WTC11 (cell line): ENCODE measurements around the gene PBX3. TPM values are rescaled to one million over a fixed set of nuclear protein-coding genes. Genes with fewer than 3 reads are reported as not detected.

Experiments
- ATAC-seq: fragments of 200-7000 bp; cut with Tn5 transposase; 2 replicates; pipeline ENCODE4 v1.10.0; 2021; ENCODE audit warnings: mild to moderate bottlenecking, moderate library complexity
- CTCF ChIA-PET: fragments of 300-600 bp; sonication (Branson Sonifier 250); formaldehyde crosslinking; loops from one replicate; lab custom pipeline; 2021; ENCODE audit warnings: antibody characterized with exemption; lab: Charles Lee
- POLR2A ChIA-PET: fragments of 350-600 bp; sonication (Branson Sonifier 250); formaldehyde crosslinking; loops from one replicate; lab custom pipeline; 2021; ENCODE audit warnings: antibody characterized with exemption; lab: Charles Lee
- DNase-seq: peaks from one replicate; pipeline ENCODE4 v3.0.0; 2021; ENCODE audit warnings: low spot score
- H3K27ac Mint-ChIP-seq: 2 replicates; pipeline ENCODE4 v1.8.0; 2021; ENCODE audit warnings: mixed read lengths
- H3K27me3 Mint-ChIP-seq: 2 replicates; pipeline ENCODE4 v1.8.0; 2021; ENCODE audit warnings: low read depth, mild to moderate bottlenecking, moderate library complexity, mixed read lengths
- H3K36me3 Mint-ChIP-seq: 2 replicates; pipeline ENCODE4 v1.8.0; 2021; ENCODE audit warnings: mixed read lengths
- H3K4me1 Mint-ChIP-seq: 2 replicates; pipeline ENCODE4 v1.8.0; 2022; ENCODE audit warnings: mixed read lengths
- H3K4me3 Mint-ChIP-seq: 2 replicates; pipeline ENCODE4 v1.8.0; 2021; ENCODE audit warnings: mild to moderate bottlenecking, moderate library complexity, mixed read lengths
- H3K9me3 Mint-ChIP-seq: 2 replicates; pipeline ENCODE4 v1.8.0; 2021; ENCODE audit warnings: mixed read lengths
- AR ChIP-seq: fragments of 250-450 bp; sonication (Bioruptor Pico); IDR thresholded peaks from 2 replicates; pipeline ENCODE4 v1.9.0; 2021; ENCODE audit warnings: mild to moderate bottlenecking
- ATF2 ChIP-seq: sonication (generic); formaldehyde crosslinking; IDR thresholded peaks from 2 replicates; pipeline ENCODE4 v1.8.1; 2022; ENCODE audit warnings: low read depth, missing genetic modification reagents, borderline replicate concordance
- ATF6 ChIP-seq: sonication (generic); formaldehyde crosslinking; IDR thresholded peaks from 2 replicates; pipeline ENCODE4 v1.8.1; 2023; ENCODE audit warnings: mild to moderate bottlenecking, missing genetic modification reagents
- CBFB ChIP-seq: sonication (generic); formaldehyde crosslinking; IDR thresholded peaks from 2 replicates; pipeline ENCODE4 v1.8.1; 2022; ENCODE audit warnings: mild to moderate bottlenecking, low read depth, missing genetic modification reagents
- CREB1 ChIP-seq: sonication (generic); formaldehyde crosslinking; IDR thresholded peaks from 2 replicates; pipeline ENCODE4 v1.8.0; 2023; ENCODE audit warnings: mild to moderate bottlenecking, missing genetic modification reagents
- E2F1 ChIP-seq: sonication (generic); formaldehyde crosslinking; IDR thresholded peaks from 2 replicates; pipeline ENCODE4 v1.8.0; 2022; ENCODE audit warnings: mild to moderate bottlenecking, missing genetic modification reagents
- EMX1 ChIP-seq: fragments of 250-450 bp; sonication (Bioruptor Pico); IDR thresholded peaks from 2 replicates; pipeline ENCODE4 v1.8.0; 2021; ENCODE audit warnings: mild to moderate bottlenecking
- ESRRA ChIP-seq: sonication (generic); formaldehyde crosslinking; IDR thresholded peaks from 2 replicates; pipeline ENCODE4 v1.8.1; 2022; ENCODE audit warnings: mild to moderate bottlenecking, missing genetic modification reagents, borderline replicate concordance
- FOXK1 ChIP-seq: sonication (generic); formaldehyde crosslinking; IDR thresholded peaks from 2 replicates; pipeline ENCODE4 v1.8.0; 2022; ENCODE audit warnings: mild to moderate bottlenecking, moderate library complexity, missing genetic modification reagents
- GRHL2 ChIP-seq: fragments of 250-450 bp; sonication (Bioruptor Pico); IDR thresholded peaks from 2 replicates; pipeline ENCODE4 v1.8.0; 2022; ENCODE audit warnings: mild to moderate bottlenecking, moderate library complexity; ENCODE audit not compliant: insufficient replicate concordance, severe bottlenecking
- MLX ChIP-seq: sonication (generic); formaldehyde crosslinking; IDR thresholded peaks from 2 replicates; pipeline ENCODE4 v1.8.1; 2023; ENCODE audit warnings: mild to moderate bottlenecking, missing genetic modification reagents, moderate library complexity
- NR1H2 ChIP-seq: sonication (generic); formaldehyde crosslinking; IDR thresholded peaks from 2 replicates; pipeline ENCODE4 v1.9.0; 2021; ENCODE audit warnings: mild to moderate bottlenecking, moderate library complexity, missing genetic modification reagents
- NR2C2 ChIP-seq: sonication (generic); formaldehyde crosslinking; IDR thresholded peaks from 2 replicates; pipeline ENCODE4 v1.8.0; 2022; ENCODE audit warnings: mild to moderate bottlenecking, missing genetic modification reagents
- SP1 ChIP-seq: sonication (generic); formaldehyde crosslinking; conservative IDR thresholded peaks from 2 replicates; pipeline ENCODE4 v1.8.1; 2022; ENCODE audit warnings: missing genetic modification reagents
- TCF7 ChIP-seq: sonication (generic); formaldehyde crosslinking; IDR thresholded peaks from 2 replicates; pipeline ENCODE4 v1.8.0; 2022; ENCODE audit warnings: mild to moderate bottlenecking, low read depth, missing genetic modification reagents, moderate library complexity
- USF1 ChIP-seq: sonication (generic); formaldehyde crosslinking; IDR thresholded peaks from 2 replicates; pipeline ENCODE4 v1.8.0; 2022; ENCODE audit warnings: mild to moderate bottlenecking, missing genetic modification reagents
- USF2 ChIP-seq: sonication (generic); formaldehyde crosslinking; IDR thresholded peaks from 2 replicates; pipeline ENCODE4 v1.8.1; 2023; ENCODE audit warnings: mild to moderate bottlenecking, missing genetic modification reagents, moderate library complexity
- ZNF138 ChIP-seq: sonication (generic); formaldehyde crosslinking; conservative IDR thresholded peaks from 2 replicates; pipeline ENCODE4 v1.8.1; 2022; ENCODE audit warnings: mild to moderate bottlenecking, moderate library complexity, missing genetic modification reagents
- ZNF263 ChIP-seq: sonication (generic); formaldehyde crosslinking; IDR thresholded peaks from 2 replicates; pipeline ENCODE4 v1.8.1; 2022; ENCODE audit warnings: low read depth, mild to moderate bottlenecking, moderate library complexity, missing genetic modification reagents
- ZNF317 ChIP-seq: sonication (generic); formaldehyde crosslinking; IDR thresholded peaks from 2 replicates; pipeline ENCODE4 v1.8.1; 2023; ENCODE audit warnings: low read depth, mild to moderate bottlenecking, moderate library complexity, missing genetic modification reagents, borderline replicate concordance
- total RNA-seq: library from RNA; stranded (reverse); gene quantifications from 3 replicates; pipeline ENCODE4 v1.2.3, GENCODE V29; 2021

The PBX3 gene
- total RNA-seq, 1 experiment from 2014 or later: 48.5 TPM

- TF ChIP-seq AR (CRISPR knock-in tag) (no peak), FOXK1 (CRISPR knock-in tag) (no peak), ATF6 (CRISPR knock-in tag) (no peak), NR2C2 (CRISPR knock-in tag) (no peak), SP1 (no peak), ATF2 (CRISPR knock-in tag) (no peak), GRHL2 (CRISPR knock-in tag) (no peak), ZNF317 (no peak)
These were observed 14.6 kb upstream of the PBX3 start (continued) for GRCh38 chr9:125732562-125732961.

- CTCF ChIA-PET: no interaction called here
- peaks cover 16% of the 10 kb centered on the region for H3K27me3 Mint-ChIP-seq
- TF ChIP-seq EMX1 (CRISPR knock-in tag) (no peak), USF2 (no peak), ZNF138 (CRISPR knock-in tag) (no peak), CBFB (CRISPR knock-in tag) (no peak), USF1 (CRISPR knock-in tag) (no peak), CREB1 (CRISPR knock-in tag) (no peak), NR1H2 (no peak), GRHL2 (CRISPR knock-in tag) (no peak), E2F1 (CRISPR knock-in tag) (no peak), MLX (CRISPR knock-in tag) (no peak), ESRRA (CRISPR knock-in tag) (no peak), ZNF263 (CRISPR knock-in tag) (no peak), ATF2 (CRISPR knock-in tag) (no peak), TCF7 (CRISPR knock-in tag) (no peak)
- POLR2A ChIA-PET: no interaction called here
- H3K9me3 Mint-ChIP-seq: no peaks in the 10 kb centered on the region
- ATAC-seq (no peak), DNase-seq (no peak)
- H3K4me1 Mint-ChIP-seq: no peaks in the 10 kb centered on the region
- H3K36me3 Mint-ChIP-seq: no peaks in the 10 kb centered on the region
- no peak overlapping the region for H3K27ac Mint-ChIP-seq
- H3K4me3 Mint-ChIP-seq: no peak overlapping the region
These were observed 7.7 kb upstream of the PBX3 start for GRCh38 chr9:125739436-125739835.
